ENCODE measurements around the gene OCEL1. TPM values are rescaled to one million over a fixed set of nuclear protein-coding genes. Genes with fewer than 3 reads are reported as not detected.

The OCEL1 gene
- total and polyA plus RNA-seq, 10 of the 15 experiments (the other 5 are each of a cell fraction or from before 2014, with no cell fraction given) = 2.8 to 18.2 (median 7.4) TPM

DNA sequence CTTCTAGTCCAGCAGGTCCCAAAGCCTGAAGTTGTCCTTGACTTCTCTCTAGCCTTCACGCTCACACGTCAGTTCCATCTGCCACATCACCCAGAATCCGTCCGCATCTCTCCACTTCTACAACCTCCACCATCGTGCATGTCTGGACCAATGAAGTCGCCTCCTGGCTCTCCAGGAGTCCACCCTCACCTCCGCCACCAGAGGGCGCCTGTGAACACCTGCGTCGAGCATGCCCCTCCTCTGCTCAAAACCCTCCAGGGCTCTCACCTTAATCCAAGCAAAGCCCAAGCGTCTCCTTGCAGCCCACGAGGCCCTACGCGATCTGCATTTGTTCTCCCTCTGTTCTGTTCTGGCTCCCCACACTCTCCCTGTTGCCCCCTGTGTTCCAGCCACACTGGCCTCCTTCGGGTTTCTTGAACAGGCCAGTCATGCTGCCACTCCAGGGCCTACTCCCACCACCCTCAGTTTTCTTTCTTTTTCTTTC lies 34.9 kb downstream of the OCEL1 start (continued):
- TF ChIP-seq SMAD1 (IDR thresholded peaks at IDR 0.05; ENCODE audit: low read depth, partially characterized antibody) (no peak), SP1 (IDR thresholded peaks at IDR 0.05; ENCODE audit: low read depth, low read length) (peak; percentile 23), RAD21 (IDR thresholded peaks at IDR 0.05; ENCODE audit: insufficient read depth, low read depth, low read length) (peak; percentile 67), NFYB (IDR thresholded peaks at IDR 0.05; ENCODE audit: insufficient read depth, low read depth, low read length) (0 out of 2 replicates have a peak, but pooled peaks have one; percentile 17), NBN (IDR thresholded peaks at IDR 0.05) (peak; percentile 78), EGR1 (IDR thresholded peaks at IDR 0.05; ENCODE audit: borderline replicate concordance in 1 of 2, low read depth in 2 of 2, low read length in 2 of 2) (no peak), JUNB (IDR thresholded peaks at IDR 0.05) (no peak), SMC3 (IDR thresholded peaks at IDR 0.05; ENCODE audit: borderline replicate concordance, low read length) (peak; percentile 91), FOXM1 (IDR thresholded peaks at IDR 0.05; ENCODE audit: low read depth, low read length) (no peak)
- TF ChIP-seq, protein P1, sequence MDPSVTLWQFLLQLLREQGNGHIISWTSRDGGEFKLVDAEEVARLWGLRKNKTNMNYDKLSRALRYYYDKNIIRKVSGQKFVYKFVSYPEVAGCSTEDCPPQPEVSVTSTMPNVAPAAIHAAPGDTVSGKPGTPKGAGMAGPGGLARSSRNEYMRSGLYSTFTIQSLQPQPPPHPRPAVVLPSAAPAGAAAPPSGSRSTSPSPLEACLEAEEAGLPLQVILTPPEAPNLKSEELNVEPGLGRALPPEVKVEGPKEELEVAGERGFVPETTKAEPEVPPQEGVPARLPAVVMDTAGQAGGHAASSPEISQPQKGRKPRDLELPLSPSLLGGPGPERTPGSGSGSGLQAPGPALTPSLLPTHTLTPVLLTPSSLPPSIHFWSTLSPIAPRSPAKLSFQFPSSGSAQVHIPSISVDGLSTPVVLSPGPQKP (IDR thresholded peaks at IDR 0.05; ENCODE audit: low read depth, low read length) = peak; percentile 32; the same call in 1 of the 2 replicates
- TF ChIP-seq, protein P2, sequence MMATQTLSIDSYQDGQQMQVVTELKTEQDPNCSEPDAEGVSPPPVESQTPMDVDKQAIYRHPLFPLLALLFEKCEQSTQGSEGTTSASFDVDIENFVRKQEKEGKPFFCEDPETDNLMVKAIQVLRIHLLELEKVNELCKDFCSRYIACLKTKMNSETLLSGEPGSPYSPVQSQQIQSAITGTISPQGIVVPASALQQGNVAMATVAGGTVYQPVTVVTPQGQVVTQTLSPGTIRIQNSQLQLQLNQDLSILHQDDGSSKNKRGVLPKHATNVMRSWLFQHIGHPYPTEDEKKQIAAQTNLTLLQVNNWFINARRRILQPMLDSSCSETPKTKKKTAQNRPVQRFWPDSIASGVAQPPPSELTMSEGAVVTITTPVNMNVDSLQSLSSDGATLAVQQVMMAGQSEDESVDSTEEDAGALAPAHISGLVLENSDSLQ (IDR thresholded peaks at IDR 0.05) = peak; percentile 16; the same call in 1 of the 2 replicates
- TF ChIP-seq, protein P3, sequence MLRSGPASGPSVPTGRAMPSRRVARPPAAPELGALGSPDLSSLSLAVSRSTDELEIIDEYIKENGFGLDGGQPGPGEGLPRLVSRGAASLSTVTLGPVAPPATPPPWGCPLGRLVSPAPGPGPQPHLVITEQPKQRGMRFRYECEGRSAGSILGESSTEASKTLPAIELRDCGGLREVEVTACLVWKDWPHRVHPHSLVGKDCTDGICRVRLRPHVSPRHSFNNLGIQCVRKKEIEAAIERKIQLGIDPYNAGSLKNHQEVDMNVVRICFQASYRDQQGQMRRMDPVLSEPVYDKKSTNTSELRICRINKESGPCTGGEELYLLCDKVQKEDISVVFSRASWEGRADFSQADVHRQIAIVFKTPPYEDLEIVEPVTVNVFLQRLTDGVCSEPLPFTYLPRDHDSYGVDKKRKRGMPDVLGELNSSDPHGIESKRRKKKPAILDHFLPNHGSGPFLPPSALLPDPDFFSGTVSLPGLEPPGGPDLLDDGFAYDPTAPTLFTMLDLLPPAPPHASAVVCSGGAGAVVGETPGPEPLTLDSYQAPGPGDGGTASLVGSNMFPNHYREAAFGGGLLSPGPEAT (IDR thresholded peaks at IDR 0.05; ENCODE audit: low read depth) = no peak
